CD4-positive, alpha-beta T cell treated with Interleukin-1 beta for 1 hour (primary cell): ENCODE measurements around the gene KIF23.

Source experiments
- DNase-seq, 2 donors: peaks; one replicate each; pipeline ENCODE4 v3.0.0-alpha.2; 2020 to 2022

Gene KIF23

GRCh38 chr15:69497667-69498066 lies 83.5 kb downstream of the KIF23 start:
- DNase-seq: no peak
